Panc1 (cell line): ENCODE results near the gene PHRF1. TPM values are rescaled to one million over a fixed set of nuclear protein-coding genes. Genes with fewer than 3 reads are reported as not detected.
A peak's percentile ranks its signal among the peaks of the same experiment; 100 is the strongest.

Experiments used
- ATAC-seq: fragments of 200-7000 bp; cut with Tn5 transposase; 2 replicates; pipeline ENCODE4 v1.9.1; 2020; ENCODE audit warnings: mild to moderate bottlenecking, moderate library complexity
- BruUV-seq: library from RNA; stranded (reverse); fragments of 400-500 nt; replicated peaks from 2 replicates; lab custom pipeline; 2021; lab: Mats Ljungman, UMichigan
- CTCF ChIA-PET: fragments of 300-600 bp; sonication (Branson Sonifier 250); formaldehyde crosslinking; loops from one replicate; lab custom pipeline; 2022; ENCODE audit warnings: antibody characterized with exemption; lab: Charles Lee
- POLR2A ChIA-PET: fragments of 300-600 bp; sonication (Branson Sonifier 250); formaldehyde crosslinking; loops from one replicate; lab custom pipeline; 2022; ENCODE audit warnings: antibody characterized with exemption; lab: Charles Lee
- DNase-seq: peaks from one replicate; pipeline ENCODE4 v3.0.0-alpha.2; 2010; ENCODE audit warnings: low read depth, low spot score
- H3K27ac ChIP-seq: 2 replicates; pipeline ENCODE4 v1.5.1; 2011; ENCODE audit warnings: mild to moderate bottlenecking, low read length, inconsistent platforms
- H3K27me3 ChIP-seq: fragments of 200-500 bp; sonication (Bioruptor generic); 2 replicates; pipeline ENCODE4 v1.6.0; 2014; ENCODE audit warnings: low read length, inconsistent platforms; ENCODE audit not compliant: control insufficient read depth, insufficient read depth
- H3K36me3 ChIP-seq: fragments of 200-500 bp; sonication (Bioruptor generic); 2 replicates; pipeline ENCODE4 v1.5.1; 2014; ENCODE audit warnings: inconsistent platforms, mild to moderate bottlenecking, low read length, moderate library complexity; ENCODE audit not compliant: control insufficient read depth, insufficient read depth
- H3K4me1 ChIP-seq: 2 replicates; pipeline ENCODE4 v1.5.1; 2011; ENCODE audit warnings: inconsistent platforms, mild to moderate bottlenecking, low read length, moderate library complexity; ENCODE audit not compliant: control insufficient read depth, insufficient read depth
- H3K4me3 ChIP-seq, 2 experiments: 2 replicates each; pipeline ENCODE4 v1.5.1; 2011 to 2012; ENCODE audit warnings: low read depth in 2 of 2, low read length in 2 of 2, mild to moderate bottlenecking in 2 of 2, inconsistent platforms in 1 of 2, moderate library complexity in 1 of 2
- H3K9me3 ChIP-seq: fragments of 200-500 bp; sonication (Bioruptor generic); 2 replicates; pipeline ENCODE4 v1.5.1; 2014; ENCODE audit warnings: low read depth, mild to moderate bottlenecking, inconsistent platforms, low read length, moderate library complexity; ENCODE audit not compliant: control insufficient read depth, insufficient read depth
- POLR2AphosphoS5 ChIP-seq: IDR thresholded peaks from 2 replicates; pipeline ENCODE4 v1.6.1; 2012; ENCODE audit warnings: mild to moderate bottlenecking, low read depth, low read length, moderate library complexity
- SIN3A ChIP-seq: IDR thresholded peaks from 2 replicates; pipeline ENCODE4 v1.6.1; 2012; ENCODE audit warnings: low read depth, mild to moderate bottlenecking, low read length, moderate library complexity, borderline replicate concordance; ENCODE audit not compliant: insufficient read depth
- TCF7L2 ChIP-seq: IDR thresholded peaks from 2 replicates; pipeline ENCODE4 v1.6.1; 2011; ENCODE audit warnings: mild to moderate bottlenecking, low read depth, low read length, inconsistent platforms
- in situ Hi-C: cut with HindIII; loops from 2 replicates; pipeline ENCODE4 v1.10.0; 2016; ENCODE audit warnings: low sequenced_read_pairs, low pct_unique_long_range_greater_than_20kb
- intact Hi-C: fragments of 100-400 bp; cut with micrococcal nuclease; formaldehyde crosslinking; loops from one replicate; pipeline ENCODE4 v1.10.0; 2022; ENCODE audit not compliant: unreplicated experiment
- total RNA-seq: library from RNA; stranded (reverse); gene quantifications from one replicate; pipeline ENCODE4 v1.2.1, GENCODE V29; 2021; ENCODE audit not compliant: unreplicated experiment
- TF ChIP-seq, protein P1 (sequence below): fragments of 450-650 bp; IDR thresholded peaks from 2 replicates; pipeline ENCODE4 v1.5.1; 2017; ENCODE audit warnings: mild to moderate bottlenecking
- TF ChIP-seq, protein P2 (sequence below), 2 experiments: IDR thresholded peaks; 2 replicates each; pipeline ENCODE4 v1.6.1; 2011 to 2012; ENCODE audit warnings: low read depth in 2 of 2, control low read depth in 1 of 2, low read length in 1 of 2, mild to moderate bottlenecking in 1 of 2, moderate library complexity in 1 of 2; ENCODE audit not compliant: insufficient read depth in 1 of 2

The PHRF1 gene
- total RNA-seq, 1 experiment from 2014 or later: 90.6 TPM

DNA sequence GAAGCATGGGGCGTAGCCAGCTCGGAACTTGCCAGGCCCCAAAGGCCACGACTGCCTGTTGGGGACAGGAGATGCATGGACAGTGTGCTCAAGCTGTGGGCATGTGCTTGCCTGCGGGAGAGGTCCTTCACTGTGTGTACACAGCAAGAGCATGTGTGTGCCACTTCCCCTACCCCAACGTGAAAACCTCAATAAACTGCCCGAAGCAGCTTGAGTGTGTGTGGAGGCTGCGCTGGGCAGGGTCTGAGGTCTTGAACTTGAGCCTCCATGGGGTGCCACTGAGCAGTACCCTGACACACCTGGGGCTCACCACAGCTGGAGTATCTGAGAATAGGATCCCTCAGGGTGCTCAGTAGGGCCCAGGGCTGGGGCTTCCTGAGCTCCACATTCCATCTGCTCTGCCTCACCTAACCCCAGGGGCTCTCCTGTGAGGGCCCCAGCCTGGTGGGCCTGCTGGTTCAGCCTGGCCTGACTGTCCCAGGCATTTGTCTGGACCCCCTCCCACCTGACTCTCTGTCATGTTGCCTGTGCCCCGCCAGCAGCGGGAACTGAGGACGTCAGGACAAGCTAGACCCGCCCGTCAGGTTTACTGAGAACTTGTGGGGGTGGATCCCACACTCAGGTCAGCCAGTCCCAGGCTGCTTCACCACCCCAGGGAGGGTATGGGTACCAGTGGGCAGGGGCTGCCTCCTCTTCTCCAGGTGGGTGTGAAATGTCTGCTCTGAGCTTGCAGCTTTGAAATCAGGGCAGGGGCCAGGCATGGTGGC, 12.3 kb upstream of the PHRF1 start:
- CTCF ChIA-PET: no interaction called here
- TF ChIP-seq TCF7L2 (no peak), SIN3A (no peak), POLR2AphosphoS5 (no peak)
- TF ChIP-seq, protein P1, sequence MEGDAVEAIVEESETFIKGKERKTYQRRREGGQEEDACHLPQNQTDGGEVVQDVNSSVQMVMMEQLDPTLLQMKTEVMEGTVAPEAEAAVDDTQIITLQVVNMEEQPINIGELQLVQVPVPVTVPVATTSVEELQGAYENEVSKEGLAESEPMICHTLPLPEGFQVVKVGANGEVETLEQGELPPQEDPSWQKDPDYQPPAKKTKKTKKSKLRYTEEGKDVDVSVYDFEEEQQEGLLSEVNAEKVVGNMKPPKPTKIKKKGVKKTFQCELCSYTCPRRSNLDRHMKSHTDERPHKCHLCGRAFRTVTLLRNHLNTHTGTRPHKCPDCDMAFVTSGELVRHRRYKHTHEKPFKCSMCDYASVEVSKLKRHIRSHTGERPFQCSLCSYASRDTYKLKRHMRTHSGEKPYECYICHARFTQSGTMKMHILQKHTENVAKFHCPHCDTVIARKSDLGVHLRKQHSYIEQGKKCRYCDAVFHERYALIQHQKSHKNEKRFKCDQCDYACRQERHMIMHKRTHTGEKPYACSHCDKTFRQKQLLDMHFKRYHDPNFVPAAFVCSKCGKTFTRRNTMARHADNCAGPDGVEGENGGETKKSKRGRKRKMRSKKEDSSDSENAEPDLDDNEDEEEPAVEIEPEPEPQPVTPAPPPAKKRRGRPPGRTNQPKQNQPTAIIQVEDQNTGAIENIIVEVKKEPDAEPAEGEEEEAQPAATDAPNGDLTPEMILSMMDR: no peak
- TF ChIP-seq, protein P2, sequence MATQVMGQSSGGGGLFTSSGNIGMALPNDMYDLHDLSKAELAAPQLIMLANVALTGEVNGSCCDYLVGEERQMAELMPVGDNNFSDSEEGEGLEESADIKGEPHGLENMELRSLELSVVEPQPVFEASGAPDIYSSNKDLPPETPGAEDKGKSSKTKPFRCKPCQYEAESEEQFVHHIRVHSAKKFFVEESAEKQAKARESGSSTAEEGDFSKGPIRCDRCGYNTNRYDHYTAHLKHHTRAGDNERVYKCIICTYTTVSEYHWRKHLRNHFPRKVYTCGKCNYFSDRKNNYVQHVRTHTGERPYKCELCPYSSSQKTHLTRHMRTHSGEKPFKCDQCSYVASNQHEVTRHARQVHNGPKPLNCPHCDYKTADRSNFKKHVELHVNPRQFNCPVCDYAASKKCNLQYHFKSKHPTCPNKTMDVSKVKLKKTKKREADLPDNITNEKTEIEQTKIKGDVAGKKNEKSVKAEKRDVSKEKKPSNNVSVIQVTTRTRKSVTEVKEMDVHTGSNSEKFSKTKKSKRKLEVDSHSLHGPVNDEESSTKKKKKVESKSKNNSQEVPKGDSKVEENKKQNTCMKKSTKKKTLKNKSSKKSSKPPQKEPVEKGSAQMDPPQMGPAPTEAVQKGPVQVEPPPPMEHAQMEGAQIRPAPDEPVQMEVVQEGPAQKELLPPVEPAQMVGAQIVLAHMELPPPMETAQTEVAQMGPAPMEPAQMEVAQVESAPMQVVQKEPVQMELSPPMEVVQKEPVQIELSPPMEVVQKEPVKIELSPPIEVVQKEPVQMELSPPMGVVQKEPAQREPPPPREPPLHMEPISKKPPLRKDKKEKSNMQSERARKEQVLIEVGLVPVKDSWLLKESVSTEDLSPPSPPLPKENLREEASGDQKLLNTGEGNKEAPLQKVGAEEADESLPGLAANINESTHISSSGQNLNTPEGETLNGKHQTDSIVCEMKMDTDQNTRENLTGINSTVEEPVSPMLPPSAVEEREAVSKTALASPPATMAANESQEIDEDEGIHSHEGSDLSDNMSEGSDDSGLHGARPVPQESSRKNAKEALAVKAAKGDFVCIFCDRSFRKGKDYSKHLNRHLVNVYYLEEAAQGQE (IDR thresholded peaks at IDR 0.05; ENCODE audit: insufficient read depth in 1 of 2, low read depth in 2 of 2, low read length in 1 of 2): no peak
- Histone ChIP-seq H3K4me3 (no peak overlapping the region), H3K9me3 (no peaks in the 10 kb centered on the region), H3K27ac (no peak overlapping the region), H3K36me3 (no peaks in the 10 kb centered on the region), H3K27me3 (no peaks in the 10 kb centered on the region), H3K4me1 (peaks cover 48% of the 10 kb centered on the region)
- POLR2A ChIA-PET: no interaction called here
- BruUV-seq: no TSS peak
- ATAC-seq (no peak), DNase-seq (no peak)
- intact Hi-C loops: no loop called here
- in situ Hi-C loops: no loop called here

DNA sequence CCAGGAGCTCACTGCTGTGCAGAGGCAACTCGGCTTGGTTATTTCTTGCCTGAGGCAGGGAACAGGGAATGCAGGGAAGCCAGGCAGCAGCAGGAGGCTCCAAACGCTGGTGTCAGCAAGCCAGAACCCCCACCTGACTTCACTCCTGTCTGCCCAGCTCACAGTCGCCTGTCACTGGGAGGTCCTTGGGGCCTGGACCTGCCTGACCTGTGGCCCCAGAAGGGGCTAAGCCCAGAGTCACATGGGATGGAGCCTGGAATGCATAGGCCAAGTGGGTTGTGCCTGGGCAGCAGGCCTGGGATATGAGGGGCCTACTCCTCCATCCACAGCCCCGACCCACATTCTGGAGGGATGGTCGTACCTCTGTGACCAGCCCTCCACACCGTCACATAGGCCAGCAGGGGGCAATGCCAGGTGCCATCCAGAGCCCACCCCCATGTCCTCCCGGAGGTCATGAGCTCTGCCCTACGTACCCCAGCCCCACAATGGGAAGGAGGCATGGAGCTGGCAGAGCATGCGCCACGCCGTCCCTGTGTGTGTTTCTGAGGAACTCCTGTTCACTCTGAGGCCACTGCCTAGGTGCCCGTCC, 10.3 kb upstream of the PHRF1 start:
- peak; percentile 5; the same call in 1 of the 2 replicates for ATAC-seq
- no peak overlapping the region; the same call in 1 of the 2 replicates for H3K27ac ChIP-seq
- H3K36me3 ChIP-seq: no peaks in the 10 kb centered on the region
- CTCF ChIA-PET: interaction anchor here (0.5 kb wide), 1 partner anchor 326 kb away, joined by 3 read pairs; no protein-coding TSS in a partner anchor
- in situ Hi-C loops: no loop called here
- H3K4me1 ChIP-seq: peaks cover 42% of the 10 kb centered on the region
- H3K9me3 ChIP-seq: no peaks in the 10 kb centered on the region
- no peak for DNase-seq
- TF ChIP-seq TCF7L2 (no peak; the same call in 1 of the 2 replicates), POLR2AphosphoS5 (peak; percentile 69)
- TF ChIP-seq, protein P2 (IDR thresholded peaks at IDR 0.05; ENCODE audit: insufficient read depth in 1 of 2, low read depth in 2 of 2, low read length in 1 of 2): 0 out of 4 replicates have a peak, but pooled peaks of 1 of the 2 experiments have one; percentile 15
- no TSS peak for BruUV-seq
- H3K27me3 ChIP-seq: no peaks in the 10 kb centered on the region
- H3K4me3 ChIP-seq: no peak overlapping the region
- POLR2A ChIA-PET: interaction anchor here (0.6 kb wide), 3 partner anchors 85 to 277 kb away, joined by 3 to 7 read pairs (median 3); partner anchors contain the start of gene DEAF1
- intact Hi-C loops: no loop called here
